GM23248 (cell line): Measurements from ENCODE around the gene CFAP74.

ENCODE experiments used
- EZH2 ChIP-seq: fragments of 200-600 bp; sonication (generic); IDR thresholded peaks from 2 replicates; pipeline ENCODE4 v1.6.1; 2018; ENCODE audit warnings: antibody characterized with exemption, mild to moderate bottlenecking; ENCODE audit not compliant: insufficient read depth, poor library complexity, severe bottlenecking
- EZH2phosphoT487 ChIP-seq: fragments of 200-600 bp; sonication (generic); IDR thresholded peaks from 2 replicates; pipeline ENCODE4 v1.6.1; 2018; ENCODE audit warnings: antibody characterized with exemption, moderate library complexity, mild to moderate bottlenecking, low read depth; ENCODE audit not compliant: insufficient read depth

- TF ChIP-seq EZH2phosphoT487 (no peak), EZH2 (no peak)
These were observed 62.3 kb downstream of the CFAP74 start for GRCh38 chr1:1941211-1941841.
